ENCODE measurements around the gene WASF1.

WASF1 gene

DNA sequence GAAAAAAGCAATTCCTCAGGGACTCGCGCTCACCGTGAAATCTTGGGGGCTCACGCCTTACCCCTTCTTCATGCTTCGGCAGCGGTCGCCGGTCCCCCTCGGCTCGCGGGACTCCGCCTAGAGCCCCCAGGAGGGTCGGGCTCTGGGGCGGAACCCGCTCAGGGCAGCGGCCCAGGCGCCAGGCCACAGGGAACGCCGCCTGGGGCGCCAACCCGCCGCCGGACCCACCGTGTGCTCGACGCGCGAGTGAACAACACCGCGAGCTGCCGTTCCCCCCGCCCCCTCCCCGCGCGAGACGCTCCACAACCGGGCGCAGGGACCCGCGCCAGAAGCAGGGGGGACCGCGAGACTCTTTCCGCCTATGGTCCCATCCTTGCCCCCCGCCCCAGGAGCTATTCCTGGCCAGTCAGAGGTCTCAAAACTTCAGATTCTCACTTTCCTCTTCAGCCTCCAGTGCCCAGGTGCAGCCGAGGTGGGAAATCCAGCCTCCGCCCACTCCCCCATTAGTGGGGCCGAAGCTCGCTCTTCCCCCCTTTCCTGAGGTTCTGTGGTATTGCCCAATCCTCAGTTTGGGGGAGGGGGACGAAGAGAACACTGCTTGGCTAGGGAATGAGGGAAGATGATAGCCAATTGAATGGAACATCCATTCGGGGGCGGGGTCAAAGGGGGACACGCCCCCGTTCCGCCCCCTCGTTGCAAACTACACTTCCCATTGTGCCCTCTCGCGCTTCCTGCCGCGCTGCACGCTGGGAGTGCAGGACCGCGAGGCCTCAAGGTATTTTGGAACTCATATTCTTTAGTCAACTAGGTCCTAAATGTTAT is at the start of gene WASF1:
Gene WASF1 (minus strand): TSS at position 265 of the 822 bp plus-strand sequence. CDS start 52,069 bp downstream, outside the sequence.
- Mint-ChIP-seq H3K9me3 (ENCODE audit: low read depth) (no peaks in the 10 kb centered on the region), H3K36me3 (no peaks in the 10 kb centered on the region), H3K4me1 (ENCODE audit: low read depth) (peaks cover 5% of the 10 kb centered on the region), H3K27ac (peak within 1 kb of the TSS; percentile 77), H3K27me3 (peaks cover 4% of the 10 kb centered on the region), H3K4me3 (peak within 1 kb of the TSS; percentile 93)

DNA sequence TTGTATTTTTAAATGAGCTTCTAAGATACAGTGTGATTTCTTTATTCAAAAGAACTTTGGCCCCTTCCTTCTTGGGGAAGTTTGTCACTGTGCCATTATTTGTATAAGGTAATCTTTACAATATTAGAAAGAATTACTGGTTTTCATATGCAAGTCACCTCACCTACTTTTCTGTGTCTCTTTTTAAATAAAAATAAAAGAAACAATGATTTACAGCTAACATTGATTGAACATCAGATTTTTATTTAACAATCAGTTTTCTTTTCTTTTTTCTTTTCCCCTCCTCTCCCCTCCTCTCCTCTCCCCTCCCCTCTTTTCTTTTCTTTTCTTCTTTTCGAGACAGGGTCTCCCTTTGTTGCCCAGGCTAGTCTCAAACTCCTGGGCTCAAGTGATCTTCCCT is 46.8 kb upstream of the WASF1 start:
- no peaks in the 10 kb centered on the region for H3K9me3 Mint-ChIP-seq (ENCODE audit: low read depth)
- no peak overlapping the region for H3K27ac Mint-ChIP-seq
- no peaks in the 10 kb centered on the region for H3K4me1 Mint-ChIP-seq (ENCODE audit: low read depth)
- no peak overlapping the region for H3K4me3 Mint-ChIP-seq
- peaks cover 14% of the 10 kb centered on the region for H3K36me3 Mint-ChIP-seq
- no peaks in the 10 kb centered on the region for H3K27me3 Mint-ChIP-seq

DNA sequence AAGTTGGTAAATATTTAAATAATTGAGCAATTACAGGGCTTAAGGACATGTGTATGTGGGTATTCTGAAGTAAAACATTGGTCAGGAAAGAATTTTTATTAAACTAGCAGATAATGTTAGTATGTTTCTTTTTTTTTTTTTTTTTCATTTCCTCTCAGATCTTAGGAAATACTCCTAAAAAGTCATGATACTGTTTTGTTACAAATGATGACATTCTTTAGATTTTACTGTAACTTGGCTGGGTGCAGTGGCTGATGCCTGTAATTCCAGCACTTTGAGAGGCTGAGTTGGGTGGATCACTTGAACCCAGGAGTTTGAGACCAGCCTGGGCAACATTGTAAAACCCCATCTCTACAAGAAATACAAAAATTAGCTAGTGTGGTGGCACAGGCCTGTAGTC is 42.3 kb upstream of the WASF1 start:
- no peaks in the 10 kb centered on the region for H3K9me3 Mint-ChIP-seq (ENCODE audit: low read depth)
- H3K27ac Mint-ChIP-seq, result no peak overlapping the region
- peaks cover 4% of the 10 kb centered on the region for H3K4me1 Mint-ChIP-seq (ENCODE audit: low read depth)
- no peaks in the 10 kb centered on the region for H3K27me3 Mint-ChIP-seq
- H3K4me3 Mint-ChIP-seq, result no peak overlapping the region
- peaks cover 22% of the 10 kb centered on the region for H3K36me3 Mint-ChIP-seq

- H3K27me3 Mint-ChIP-seq, result no peaks in the 10 kb centered on the region
- no peaks in the 10 kb centered on the region for H3K9me3 Mint-ChIP-seq (ENCODE audit: low read depth)
- H3K4me1 Mint-ChIP-seq (ENCODE audit: low read depth), result peaks cover 4% of the 10 kb centered on the region
- no peak overlapping the region for H3K27ac Mint-ChIP-seq
- H3K36me3 Mint-ChIP-seq, result peaks cover 26% of the 10 kb centered on the region
- H3K4me3 Mint-ChIP-seq, result no peak overlapping the region
Measured at GRCh38 chr6:110217266-110217665, 37.8 kb upstream of the WASF1 start.

GRCh38 chr6:110216140-110216539 is 36.7 kb upstream of the WASF1 start:
- Mint-ChIP-seq H3K36me3 (peaks cover 26% of the 10 kb centered on the region), H3K27me3 (no peaks in the 10 kb centered on the region), H3K9me3 (ENCODE audit: low read depth) (no peaks in the 10 kb centered on the region), H3K4me1 (ENCODE audit: low read depth) (peaks cover 4% of the 10 kb centered on the region), H3K4me3 (no peak overlapping the region), H3K27ac (peak overlapping the region; percentile 1)

DNA sequence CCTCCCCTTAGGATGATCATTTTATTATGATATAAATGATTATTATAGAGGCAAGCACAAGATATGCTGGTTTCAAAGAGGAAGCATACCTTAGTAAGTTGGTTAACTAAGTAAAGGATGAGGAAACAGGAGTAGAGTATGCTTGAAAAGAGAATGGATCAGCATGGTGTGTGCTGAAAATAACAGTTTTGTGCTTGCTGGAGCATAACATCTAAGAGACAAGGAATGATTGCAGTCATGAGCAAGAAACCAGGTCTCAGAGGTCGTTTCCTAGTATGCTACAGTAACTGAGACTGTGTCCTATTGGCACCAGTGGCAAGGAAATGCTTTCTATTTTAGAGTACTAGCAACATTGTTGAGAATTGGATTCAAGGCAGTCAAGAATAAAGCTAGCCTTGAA is 34.9 kb upstream of the WASF1 start:
- H3K27me3 Mint-ChIP-seq, result no peaks in the 10 kb centered on the region
- no peaks in the 10 kb centered on the region for H3K9me3 Mint-ChIP-seq (ENCODE audit: low read depth)
- H3K27ac Mint-ChIP-seq, result no peak overlapping the region
- H3K4me3 Mint-ChIP-seq, result no peak overlapping the region
- peaks cover 19% of the 10 kb centered on the region for H3K36me3 Mint-ChIP-seq
- H3K4me1 Mint-ChIP-seq (ENCODE audit: low read depth), result peaks cover 4% of the 10 kb centered on the region

DNA sequence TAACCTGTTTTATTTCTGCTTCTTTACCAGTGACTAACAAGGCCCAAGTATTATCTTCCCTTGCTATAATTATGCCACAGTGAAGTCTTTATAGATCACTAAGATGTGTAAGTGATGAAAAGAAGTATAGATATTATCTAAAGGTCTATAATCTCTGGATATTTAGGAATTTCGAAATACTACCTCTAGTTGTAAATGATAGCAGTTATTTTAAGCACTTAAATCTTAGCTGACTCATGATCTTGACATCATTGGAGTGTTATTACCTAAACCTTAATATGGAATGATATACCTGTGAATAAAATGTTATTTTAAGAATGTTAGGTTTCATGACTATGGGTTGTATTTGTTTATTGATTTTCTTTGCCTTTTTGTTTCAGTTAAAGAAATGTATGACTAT is 32.3 kb upstream of the WASF1 start:
- Mint-ChIP-seq H3K4me1 (ENCODE audit: low read depth) (no peaks in the 10 kb centered on the region), H3K27ac (no peak overlapping the region), H3K36me3 (peaks cover 20% of the 10 kb centered on the region), H3K27me3 (no peaks in the 10 kb centered on the region), H3K4me3 (no peak overlapping the region), H3K9me3 (ENCODE audit: low read depth) (no peaks in the 10 kb centered on the region)

DNA sequence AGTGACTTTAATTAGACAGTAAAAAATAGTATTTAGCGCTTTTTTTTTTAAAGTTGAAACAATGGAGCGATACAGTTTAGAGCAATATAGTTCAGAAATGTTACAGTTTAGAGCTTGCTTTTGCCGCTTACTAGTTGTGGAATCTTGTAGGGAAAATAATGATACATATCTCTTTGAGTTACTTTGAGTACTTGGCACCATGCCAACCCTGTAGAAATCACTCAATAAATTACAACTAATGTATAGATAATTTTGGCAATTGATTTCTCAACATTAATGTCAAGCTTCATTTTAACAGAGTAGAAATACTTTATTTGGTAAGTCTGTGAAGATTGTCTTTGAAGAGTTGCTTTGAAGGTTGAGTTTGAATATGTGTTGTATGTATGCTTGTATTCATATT is 28.2 kb upstream of the WASF1 start:
- no peak overlapping the region for H3K27ac Mint-ChIP-seq
- H3K36me3 Mint-ChIP-seq, result peaks cover 10% of the 10 kb centered on the region
- peaks cover 11% of the 10 kb centered on the region for H3K4me1 Mint-ChIP-seq (ENCODE audit: low read depth)
- no peak overlapping the region for H3K4me3 Mint-ChIP-seq
- H3K9me3 Mint-ChIP-seq (ENCODE audit: low read depth), result no peaks in the 10 kb centered on the region
- H3K27me3 Mint-ChIP-seq, result no peaks in the 10 kb centered on the region

DNA sequence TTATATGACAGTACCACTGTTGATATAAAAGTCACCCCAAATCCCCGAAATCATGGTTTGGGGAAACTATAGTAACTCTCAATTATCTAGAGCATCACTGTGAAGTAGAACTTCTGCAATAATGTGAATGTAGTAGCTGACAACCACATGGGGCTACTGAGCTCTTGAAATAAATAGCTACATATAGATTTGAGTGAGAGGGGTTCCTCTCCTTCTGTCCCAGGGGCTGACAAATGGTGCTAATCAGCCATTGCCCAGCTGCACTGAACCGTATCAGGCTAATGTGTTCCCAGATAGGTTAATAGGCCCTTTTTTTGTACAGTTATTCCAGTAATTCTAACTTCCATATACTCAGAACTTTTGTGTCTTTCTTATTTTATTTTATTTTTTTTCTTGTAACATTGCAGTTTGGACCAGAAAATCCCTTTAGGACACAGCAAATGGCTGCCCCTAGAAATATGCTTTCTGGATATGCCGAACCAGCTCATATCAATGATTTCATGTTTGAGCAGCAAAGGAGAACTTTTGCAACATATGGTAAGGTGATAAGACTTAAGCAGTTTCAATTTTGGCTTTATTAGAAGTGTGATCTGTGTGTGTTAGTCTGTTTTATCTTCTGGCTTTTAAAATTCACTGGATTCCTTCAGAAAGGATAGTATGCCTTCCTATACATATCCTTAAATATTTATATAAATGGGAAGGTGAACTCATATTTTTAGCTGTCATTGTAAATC is 21.8 kb upstream of the WASF1 start:
- Mint-ChIP-seq H3K27ac (no peak overlapping the region), H3K27me3 (no peaks in the 10 kb centered on the region), H3K4me3 (no peak overlapping the region), H3K4me1 (ENCODE audit: low read depth) (peaks cover 35% of the 10 kb centered on the region), H3K36me3 (no peaks in the 10 kb centered on the region), H3K9me3 (ENCODE audit: low read depth) (no peaks in the 10 kb centered on the region)

DNA sequence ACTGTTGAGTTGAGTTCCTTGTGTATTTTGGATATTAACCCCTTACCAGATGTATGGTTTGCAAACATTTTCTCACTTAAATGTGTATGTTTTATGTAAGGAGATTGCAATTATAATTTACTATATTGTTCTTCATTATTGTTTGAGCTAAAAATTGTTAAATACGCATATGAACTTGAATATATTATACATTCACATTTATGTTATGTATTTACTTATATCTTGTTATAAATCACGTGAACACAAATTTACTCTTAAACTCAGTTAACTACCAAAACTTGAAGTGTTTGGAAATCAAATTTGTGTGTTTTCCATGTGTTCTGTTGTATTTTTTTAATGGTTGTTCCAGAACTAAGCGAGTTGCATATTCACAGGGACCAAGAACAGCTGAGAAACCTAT is 19.1 kb upstream of the WASF1 start:
- no peaks in the 10 kb centered on the region for H3K9me3 Mint-ChIP-seq (ENCODE audit: low read depth)
- H3K4me3 Mint-ChIP-seq, result no peak overlapping the region
- H3K36me3 Mint-ChIP-seq, result peaks cover 3% of the 10 kb centered on the region
- H3K4me1 Mint-ChIP-seq (ENCODE audit: low read depth), result peaks cover 44% of the 10 kb centered on the region
- no peak overlapping the region for H3K27ac Mint-ChIP-seq
- H3K27me3 Mint-ChIP-seq, result no peaks in the 10 kb centered on the region

DNA sequence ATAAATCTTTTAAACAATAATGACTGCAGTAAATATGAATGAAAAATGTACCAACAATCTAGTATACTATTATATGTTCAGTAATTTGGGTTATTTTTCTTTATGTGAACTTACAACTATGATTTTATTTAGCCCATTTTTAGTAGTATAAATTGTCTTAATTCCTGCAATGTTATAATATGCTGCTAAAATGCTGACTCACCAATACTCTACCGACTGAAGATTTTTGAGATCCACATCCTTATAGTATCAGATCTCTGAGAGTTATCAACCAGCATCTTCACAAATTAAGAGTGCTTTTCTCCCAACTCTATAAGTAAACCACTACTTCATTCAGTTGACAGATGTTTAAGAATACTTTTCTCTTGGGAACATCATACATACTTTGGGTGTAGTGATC is 17.4 kb upstream of the WASF1 start:
- Mint-ChIP-seq H3K4me1 (ENCODE audit: low read depth) (peaks cover 38% of the 10 kb centered on the region), H3K27ac (peak overlapping the region; percentile 25), H3K4me3 (no peak overlapping the region), H3K27me3 (no peaks in the 10 kb centered on the region), H3K36me3 (peaks cover 3% of the 10 kb centered on the region), H3K9me3 (ENCODE audit: low read depth) (no peaks in the 10 kb centered on the region)

DNA sequence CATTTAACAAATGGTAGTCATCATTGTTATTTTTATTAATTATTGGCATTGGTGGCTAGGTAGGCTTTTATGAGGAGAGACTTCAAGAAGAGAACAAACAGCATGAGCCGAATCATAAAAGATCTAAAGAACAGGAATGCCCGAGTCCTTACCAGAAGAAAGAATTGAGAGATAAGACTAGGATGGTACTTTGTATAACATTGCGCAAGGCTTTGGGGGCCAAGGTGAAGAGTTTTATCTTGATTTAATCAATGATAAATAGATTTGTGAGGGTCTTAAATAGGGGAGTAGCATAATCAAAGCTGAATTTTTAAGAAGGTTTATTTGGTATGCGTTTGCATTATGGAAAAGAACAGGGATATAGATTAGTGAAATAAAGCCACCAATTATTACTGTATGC is 16.2 kb upstream of the WASF1 start:
- Mint-ChIP-seq H3K9me3 (ENCODE audit: low read depth) (no peaks in the 10 kb centered on the region), H3K27me3 (no peaks in the 10 kb centered on the region), H3K27ac (no peak overlapping the region), H3K36me3 (peaks cover 3% of the 10 kb centered on the region), H3K4me3 (no peak overlapping the region), H3K4me1 (ENCODE audit: low read depth) (peaks cover 33% of the 10 kb centered on the region)

- H3K4me3 Mint-ChIP-seq, result no peak overlapping the region
- H3K27me3 Mint-ChIP-seq, result no peaks in the 10 kb centered on the region
- H3K9me3 Mint-ChIP-seq (ENCODE audit: low read depth), result no peaks in the 10 kb centered on the region
- H3K4me1 Mint-ChIP-seq (ENCODE audit: low read depth), result peaks cover 24% of the 10 kb centered on the region
- no peak overlapping the region for H3K27ac Mint-ChIP-seq
- peaks cover 3% of the 10 kb centered on the region for H3K36me3 Mint-ChIP-seq
Measured at GRCh38 chr6:110191477-110191876, 12.0 kb upstream of the WASF1 start.

- H3K9me3 Mint-ChIP-seq (ENCODE audit: low read depth), result no peaks in the 10 kb centered on the region
Measured at GRCh38 chr6:110190726-110191125, 11.3 kb upstream of the WASF1 start.

DNA sequence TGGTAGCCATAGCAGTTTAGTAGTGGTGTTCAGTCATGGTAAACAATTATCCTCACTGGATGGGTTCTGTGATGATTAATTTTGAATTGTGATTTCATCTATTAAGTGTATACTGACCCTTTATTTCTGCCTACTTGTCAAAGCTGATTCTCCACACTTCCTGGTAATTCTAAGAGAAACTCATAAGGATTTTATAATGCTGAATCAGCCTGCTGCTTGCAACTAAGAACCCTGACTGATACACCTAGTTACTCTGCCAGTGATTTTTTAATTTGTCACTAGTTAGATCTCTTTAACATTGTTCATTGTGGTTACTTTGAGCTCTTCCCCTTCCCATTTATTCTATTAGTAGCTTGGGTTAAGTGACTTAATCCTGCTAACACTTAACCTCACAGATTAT is 9.3 kb upstream of the WASF1 start:
- Mint-ChIP-seq H3K4me1 (ENCODE audit: low read depth) (peaks cover 17% of the 10 kb centered on the region), H3K27me3 (no peaks in the 10 kb centered on the region), H3K36me3 (no peaks in the 10 kb centered on the region), H3K9me3 (ENCODE audit: low read depth) (no peaks in the 10 kb centered on the region), H3K4me3 (no peak overlapping the region), H3K27ac (peak overlapping the region; percentile 7)

More at GRCh38 chr6:110190726-110191125, 11.3 kb upstream of the WASF1 start:
- H3K4me3 Mint-ChIP-seq, result no peak overlapping the region
- H3K27ac Mint-ChIP-seq, result no peak overlapping the region
- peaks cover 25% of the 10 kb centered on the region for H3K4me1 Mint-ChIP-seq (ENCODE audit: low read depth)
- peaks cover 3% of the 10 kb centered on the region for H3K36me3 Mint-ChIP-seq
- H3K27me3 Mint-ChIP-seq, result no peaks in the 10 kb centered on the region

Measured in activated naive CD8-positive, alpha-beta T cell (primary cell).